ENCODE results near the gene GK2.

Gene GK2

GRCh38 chr4:79404666-79405065, 3.4 kb downstream of the GK2 start:
- no peak for TF ChIP-seq CTCF (IDR thresholded peaks at IDR 0.05)

- no peak for TF ChIP-seq CTCF (IDR thresholded peaks at IDR 0.05)
Measured at GRCh38 chr4:79403356-79403755, 4.7 kb downstream of the GK2 start.

GRCh38 chr4:79402332-79402851, 5.6 kb downstream of the GK2 start:
- TF ChIP-seq CTCF (IDR thresholded peaks at IDR 0.05): no peak

- no peak for TF ChIP-seq CTCF (IDR thresholded peaks at IDR 0.05)
Measured at GRCh38 chr4:79399076-79399475, 9.0 kb downstream of the GK2 start.

- no peak for TF ChIP-seq CTCF (IDR thresholded peaks at IDR 0.05)
Measured at GRCh38 chr4:79397951-79398350, 10.1 kb downstream of the GK2 start.

GRCh38 chr4:79396794-79397193, 11.2 kb downstream of the GK2 start:
- no peak for TF ChIP-seq CTCF (IDR thresholded peaks at IDR 0.05)

- no peak for TF ChIP-seq CTCF (IDR thresholded peaks at IDR 0.05)
Measured at GRCh38 chr4:79395841-79396240, 12.2 kb downstream of the GK2 start.

GRCh38 chr4:79390890-79391289, 17.1 kb downstream of the GK2 start:
- TF ChIP-seq CTCF (IDR thresholded peaks at IDR 0.05): no peak
